OCI-LY7 (cell line): ENCODE results near the gene FARSB. TPM values are rescaled to one million over a fixed set of nuclear protein-coding genes. Genes with fewer than 3 reads are reported as not detected.

Experiments used
- BruUV-seq: library from RNA; stranded (reverse); fragments of 400-500 nt; replicated peaks from 2 replicates; lab custom pipeline; 2021; lab: Mats Ljungman, UMichigan
- CTCF ChIA-PET: fragments of 300-600 bp; sonication (Branson Sonifier 250); formaldehyde crosslinking; loops from one replicate; lab custom pipeline; 2022; ENCODE audit warnings: antibody characterized with exemption; ENCODE audit not compliant: unreplicated experiment; lab: Charles Lee
- POLR2A ChIA-PET: fragments of 300-600 bp; sonication (Branson Sonifier 250); formaldehyde crosslinking; loops from one replicate; lab custom pipeline; 2022; ENCODE audit warnings: antibody characterized with exemption; lab: Charles Lee
- DNase-seq: peaks from one replicate; pipeline ENCODE4 v3.0.0-alpha.2; 2015; ENCODE audit warnings: low spot score
- H2AFZ ChIP-seq: fragments of 200-600 bp; sonication (generic), shearing (Covaris generic); 2 replicates; pipeline ENCODE4 v1.6.1; 2014; ENCODE audit warnings: mild to moderate bottlenecking, antibody characterized with exemption, low read length, moderate library complexity
- H3K27ac ChIP-seq: fragments of 200-600 bp; sonication (generic); 2 replicates; pipeline ENCODE4 v1.5.1; 2014; ENCODE audit warnings: mixed run types, low read depth, mild to moderate bottlenecking, moderate library complexity, low read length, inconsistent platforms; ENCODE audit not compliant: poor library complexity, severe bottlenecking
- H3K36me3 ChIP-seq: fragments of 200-600 bp; sonication (generic); 2 replicates; pipeline ENCODE4 v1.6.1; 2014; ENCODE audit warnings: mild to moderate bottlenecking, antibody characterized with exemption, low read length, moderate library complexity, mixed read lengths; ENCODE audit not compliant: insufficient read depth
- H3K4me1 ChIP-seq: fragments of 200-600 bp; sonication (generic); 2 replicates; pipeline ENCODE4 v1.5.1; 2014; ENCODE audit warnings: mild to moderate bottlenecking, low read length; ENCODE audit not compliant: insufficient read depth, poor library complexity, severe bottlenecking
- H3K4me2 ChIP-seq: fragments of 200-600 bp; sonication (generic); 2 replicates; pipeline ENCODE4 v1.6.1; 2014; ENCODE audit warnings: mild to moderate bottlenecking, low read length
- H3K4me3 ChIP-seq: fragments of 200-600 bp; sonication (generic); 2 replicates; pipeline ENCODE4 v1.5.1; 2014; ENCODE audit warnings: mild to moderate bottlenecking, low read depth, low read length; ENCODE audit not compliant: poor library complexity, severe bottlenecking
- H3K79me2 ChIP-seq: fragments of 200-600 bp; sonication (generic); 2 replicates; pipeline ENCODE4 v1.6.1; 2016; ENCODE audit warnings: low read depth, mild to moderate bottlenecking, low read length, moderate library complexity, mixed read lengths; ENCODE audit not compliant: insufficient read depth
- H3K9me2 ChIP-seq: fragments of 200-600 bp; sonication (generic); 2 replicates; pipeline ENCODE4 v1.6.1; 2016; ENCODE audit warnings: mild to moderate bottlenecking, low read length, mixed read lengths; ENCODE audit not compliant: insufficient read depth
- H3K9me3 ChIP-seq: fragments of 200-600 bp; sonication (generic); 2 replicates; pipeline ENCODE4 v1.6.1; 2014; ENCODE audit warnings: mild to moderate bottlenecking, mixed run types, low read length, mixed read lengths
- H4K20me1 ChIP-seq: fragments of 200-600 bp; sonication (generic); 2 replicates; pipeline ENCODE4 v1.6.1; 2014; ENCODE audit warnings: mild to moderate bottlenecking, antibody characterized with exemption, low read length, moderate library complexity, mixed read lengths; ENCODE audit not compliant: insufficient read depth
- EZH2phosphoT487 ChIP-seq: fragments of 200-600 bp; sonication (generic); IDR thresholded peaks from 2 replicates; pipeline ENCODE4 v1.6.1; 2018; ENCODE audit warnings: low read depth, borderline replicate concordance, mild to moderate bottlenecking, mixed run types, antibody characterized with exemption, low read length, moderate library complexity, mixed read lengths
- intact Hi-C: fragments of 100-400 bp; cut with micrococcal nuclease; formaldehyde crosslinking; loops from one replicate; pipeline ENCODE4 v1.10.0; 2022; ENCODE audit not compliant: unreplicated experiment
- total RNA-seq, 2 experiments: library from RNA; depleted of rRNA in 1 of 2; stranded (reverse); fragments of >200 nt in 1 of 2; shearing (Covaris generic) in 1 of 2; gene quantifications; 2 replicates each; pipeline ENCODE4 v1.2.3, GENCODE V29; 2014 to 2022
- TF ChIP-seq, protein P1 (sequence below): fragments of 200-600 bp; sonication (generic); conservative IDR thresholded peaks from 2 replicates; pipeline ENCODE4 v1.5.1; 2014; ENCODE audit warnings: mild to moderate bottlenecking, antibody characterized with exemption, low read length, moderate library complexity, mixed read lengths

FARSB gene
- total RNA-seq, 2 experiments from 2014 or later: 24.9 to 46.7 TPM

GRCh38 chr2:222703091-222703490 is 47.2 kb upstream of the FARSB start:
- H3K4me2 ChIP-seq: no peak overlapping the region
- no peak for DNase-seq
- intact Hi-C loops: no loop called here
- H4K20me1 ChIP-seq: no peaks in the 10 kb centered on the region
- no peaks in the 10 kb centered on the region for H3K9me3 ChIP-seq
- ChIA-PET POLR2A (interaction anchor here (0.6 to 1.4 kb wide), 9 partner anchors 11 to 268 kb away, joined by 3 to 7 read pairs (median 3); no protein-coding TSS in a partner anchor), CTCF (no interaction called here)
- TF ChIP-seq, protein P1, sequence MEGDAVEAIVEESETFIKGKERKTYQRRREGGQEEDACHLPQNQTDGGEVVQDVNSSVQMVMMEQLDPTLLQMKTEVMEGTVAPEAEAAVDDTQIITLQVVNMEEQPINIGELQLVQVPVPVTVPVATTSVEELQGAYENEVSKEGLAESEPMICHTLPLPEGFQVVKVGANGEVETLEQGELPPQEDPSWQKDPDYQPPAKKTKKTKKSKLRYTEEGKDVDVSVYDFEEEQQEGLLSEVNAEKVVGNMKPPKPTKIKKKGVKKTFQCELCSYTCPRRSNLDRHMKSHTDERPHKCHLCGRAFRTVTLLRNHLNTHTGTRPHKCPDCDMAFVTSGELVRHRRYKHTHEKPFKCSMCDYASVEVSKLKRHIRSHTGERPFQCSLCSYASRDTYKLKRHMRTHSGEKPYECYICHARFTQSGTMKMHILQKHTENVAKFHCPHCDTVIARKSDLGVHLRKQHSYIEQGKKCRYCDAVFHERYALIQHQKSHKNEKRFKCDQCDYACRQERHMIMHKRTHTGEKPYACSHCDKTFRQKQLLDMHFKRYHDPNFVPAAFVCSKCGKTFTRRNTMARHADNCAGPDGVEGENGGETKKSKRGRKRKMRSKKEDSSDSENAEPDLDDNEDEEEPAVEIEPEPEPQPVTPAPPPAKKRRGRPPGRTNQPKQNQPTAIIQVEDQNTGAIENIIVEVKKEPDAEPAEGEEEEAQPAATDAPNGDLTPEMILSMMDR: no peak
- TF ChIP-seq EZH2phosphoT487: no peak
- no peaks in the 10 kb centered on the region for H3K9me2 ChIP-seq
- BruUV-seq: no TSS peak
- no peak overlapping the region for H3K4me3 ChIP-seq
- H2AFZ ChIP-seq: no peak overlapping the region
- no peaks in the 10 kb centered on the region for H3K4me1 ChIP-seq
- no peaks in the 10 kb centered on the region for H3K79me2 ChIP-seq
- no peaks in the 10 kb centered on the region for H3K36me3 ChIP-seq
- H3K27ac ChIP-seq: no peak overlapping the region

DNA sequence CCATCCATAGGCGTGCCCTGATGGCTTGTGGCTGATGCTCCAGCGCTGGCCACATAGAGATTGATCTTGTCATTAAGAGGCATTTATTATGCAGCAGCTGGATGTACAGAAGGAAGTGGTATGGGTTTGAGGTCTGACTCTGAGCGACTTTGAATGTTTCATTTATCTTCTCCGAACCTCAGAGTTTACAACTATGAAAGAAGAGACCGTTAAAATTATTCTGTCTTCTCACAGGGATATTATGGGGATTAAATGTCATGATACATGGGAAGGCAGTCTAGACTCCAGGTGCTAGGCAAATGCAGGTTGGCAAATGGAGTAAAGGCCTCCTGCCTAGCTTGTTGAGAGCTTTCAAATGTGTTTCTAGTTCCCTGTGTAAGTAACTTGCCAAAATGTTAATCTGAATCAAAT is 45.8 kb upstream of the FARSB start:
- H3K4me3 ChIP-seq: no peak overlapping the region
- ChIA-PET POLR2A (interaction anchor here (0.6 kb wide), 1 partner anchor 228 kb away, joined by 5 read pairs; no protein-coding TSS in a partner anchor), CTCF (no interaction called here)
- DNase-seq: no peak
- H2AFZ ChIP-seq: no peak overlapping the region
- no peaks in the 10 kb centered on the region for H4K20me1 ChIP-seq
- H3K9me2 ChIP-seq: no peaks in the 10 kb centered on the region
- intact Hi-C loops: no loop called here
- no peak overlapping the region for H3K4me2 ChIP-seq
- no peak overlapping the region for H3K27ac ChIP-seq
- no TSS peak for BruUV-seq
- no peaks in the 10 kb centered on the region for H3K79me2 ChIP-seq
- no peaks in the 10 kb centered on the region for H3K9me3 ChIP-seq
- no peaks in the 10 kb centered on the region for H3K36me3 ChIP-seq
- no peaks in the 10 kb centered on the region for H3K4me1 ChIP-seq
- TF ChIP-seq, protein P1: no peak
- no peak for TF ChIP-seq EZH2phosphoT487

- ChIA-PET POLR2A (no interaction called here), CTCF (no interaction called here)
- no TSS peak for BruUV-seq
- no peaks in the 10 kb centered on the region for H3K9me3 ChIP-seq
- no peak overlapping the region for H3K4me2 ChIP-seq
- DNase-seq: no peak
- no peak for TF ChIP-seq EZH2phosphoT487
- TF ChIP-seq, protein P1: no peak
- intact Hi-C loops: no loop called here
- H3K4me1 ChIP-seq: no peaks in the 10 kb centered on the region
- H2AFZ ChIP-seq: no peak overlapping the region
- H3K4me3 ChIP-seq: no peak overlapping the region
- no peaks in the 10 kb centered on the region for H3K9me2 ChIP-seq
- H3K36me3 ChIP-seq: no peaks in the 10 kb centered on the region
- H4K20me1 ChIP-seq: no peaks in the 10 kb centered on the region
- H3K79me2 ChIP-seq: no peaks in the 10 kb centered on the region
- no peak overlapping the region for H3K27ac ChIP-seq
Observed at GRCh38 chr2:222701233-222701632, 45.3 kb upstream of the FARSB start.
